GM12878 (cell line): ENCODE results near the gene BDH1. TPM values are rescaled to one million over a fixed set of nuclear protein-coding genes. Genes with fewer than 3 reads are reported as not detected.

ENCODE experiments used
- ATAC-seq: fragments of 200-7000 bp; cut with Tn5 transposase; 3 replicates; pipeline ENCODE4 v1.9.1; 2020; ENCODE audit warnings: mild to moderate bottlenecking, moderate library complexity
- BruUV-seq: library from RNA; stranded (reverse); fragments of 400-500 nt; replicated peaks from 2 replicates; lab custom pipeline; 2021; lab: Mats Ljungman, UMichigan
- CTCF ChIA-PET: fragments of 300-600 bp; sonication (Branson Sonifier 250); formaldehyde crosslinking; extraction: SDS; loops from one replicate; lab custom pipeline; 2021; ENCODE audit warnings: inconsistent platforms; lab: Yijun Ruan, JAX
- POLR2A ChIA-PET: fragments of 350-600 bp; formaldehyde crosslinking; extraction: SDS; loops from one replicate; lab custom pipeline; 2021; ENCODE audit warnings: inconsistent platforms; lab: Charles Lee
- RAD21 ChIA-PET: fragments of 300-600 bp; sonication (Branson Sonifier 250); formaldehyde crosslinking; loops from one replicate; lab custom pipeline; 2023; ENCODE audit warnings: antibody characterized with exemption; ENCODE audit not compliant: unreplicated experiment; lab: Charles Lee
- SMC1A ChIA-PET: fragments of 300-600 bp; sonication (Branson Sonifier 250); formaldehyde crosslinking; loops from one replicate; lab custom pipeline; 2023; ENCODE audit not compliant: unreplicated experiment, uncharacterized antibody; lab: Charles Lee
- DNase-seq: peaks from one replicate; pipeline ENCODE4 v3.0.0-alpha.2; 2011; ENCODE audit warnings: low read depth, low spot score
- FAIRE-seq: peaks from 3 replicates; lab custom pipeline; 2011; peaks lifted over from hg19 to GRCh38; lab: Jason Lieb, UNC
- H2AFZ ChIP-seq: 2 replicates; pipeline ENCODE4 v1.6.0; 2011; ENCODE audit warnings: low read depth, low read length, control low read depth; ENCODE audit not compliant: control insufficient read depth
- H3K27ac ChIP-seq: 2 replicates; pipeline ENCODE4 v1.5.1; 2011; ENCODE audit warnings: control low read depth; ENCODE audit not compliant: control insufficient read depth, insufficient read depth
- H3K27me3 ChIP-seq, 2 experiments: replicated peaks in 1 of 2; 2 replicates each; pipeline versions ENCODE4 v1.6.0 to v1.6.1; 2011; ENCODE audit warnings: low read length in 1 of 2; ENCODE audit not compliant: control insufficient read depth in 2 of 2, insufficient read depth in 2 of 2
- H3K36me3 ChIP-seq, 2 experiments: 2 replicates each; pipeline ENCODE4 v1.5.1; 2011; ENCODE audit warnings: low read length in 1 of 2; ENCODE audit not compliant: control insufficient read depth in 2 of 2, insufficient read depth in 2 of 2
- H3K4me1 ChIP-seq: 2 replicates; pipeline ENCODE4 v1.6.1; 2011; ENCODE audit warnings: mild to moderate bottlenecking, low read length, moderate library complexity, mixed read lengths; ENCODE audit not compliant: control insufficient read depth, insufficient read depth
- H3K4me2 ChIP-seq: 2 replicates; pipeline ENCODE4 v1.6.0; 2011; ENCODE audit warnings: control low read depth; ENCODE audit not compliant: control insufficient read depth, insufficient read depth
- H3K4me3 ChIP-seq: fragments of 200-600 bp; sonication (generic); 2 replicates; pipeline ENCODE4 v1.5.1; 2016
- H3K79me2 ChIP-seq: 2 replicates; pipeline ENCODE4 v1.6.0; 2011; ENCODE audit warnings: low read length; ENCODE audit not compliant: control insufficient read depth, insufficient read depth
- H3K9ac ChIP-seq: 2 replicates; pipeline ENCODE4 v1.8.0; 2011; ENCODE audit warnings: low read length, control low read depth, mixed read lengths; ENCODE audit not compliant: control insufficient read depth, insufficient read depth
- H3K9me3 ChIP-seq: replicated peaks from 3 replicates; pipeline ENCODE4 v1.5.1; 2011; ENCODE audit warnings: mild to moderate bottlenecking, low read length; ENCODE audit not compliant: control insufficient read depth, insufficient read depth
- H4K20me1 ChIP-seq: 2 replicates; pipeline ENCODE4 v1.6.0; 2011; ENCODE audit not compliant: control insufficient read depth, insufficient read depth
- ATF7 ChIP-seq: fragments of 450-650 bp; IDR thresholded peaks from 2 replicates; pipeline ENCODE4 v1.6.1; 2016; ENCODE audit warnings: low read depth, mild to moderate bottlenecking
- BRCA1 ChIP-seq: IDR thresholded peaks from 2 replicates; pipeline ENCODE4 v1.6.1; 2011; ENCODE audit warnings: low read depth, low read length, improper control_type of control experiment
- CBX3 ChIP-seq: fragments of 200-600 bp; sonication (generic); IDR thresholded peaks from 2 replicates; pipeline ENCODE4 v1.6.1; 2016; ENCODE audit warnings: low read depth, borderline replicate concordance
- FOS ChIP-seq: IDR thresholded peaks from 3 replicates; pipeline ENCODE4 v1.6.1; 2011; ENCODE audit warnings: borderline replicate concordance; ENCODE audit not compliant: insufficient read length; ENCODE audit errors: extremely low read depth
- MYC ChIP-seq: IDR thresholded peaks from 2 replicates; pipeline ENCODE4 v1.6.1; 2011; ENCODE audit warnings: mild to moderate bottlenecking, low read length, moderate library complexity, inconsistent platforms; ENCODE audit not compliant: insufficient read depth, insufficient replicate concordance, insufficient read length, severe bottlenecking
- NBN ChIP-seq: fragments of 450-650 bp; IDR thresholded peaks from 2 replicates; pipeline ENCODE4 v1.6.1; 2016
- NFXL1 ChIP-seq: fragments of 450-650 bp; IDR thresholded peaks from 2 replicates; pipeline ENCODE4 v1.6.1; 2017; ENCODE audit warnings: antibody characterized with exemption, mild to moderate bottlenecking, borderline replicate concordance
- NFYB ChIP-seq: IDR thresholded peaks from 2 replicates; pipeline ENCODE4 v1.6.1; 2011; ENCODE audit warnings: low read depth, mild to moderate bottlenecking, low read length, improper control_type of control experiment, moderate library complexity; ENCODE audit not compliant: insufficient read depth
- NR2C2 ChIP-seq: IDR thresholded peaks from 2 replicates; pipeline ENCODE4 v1.6.1; 2011; ENCODE audit warnings: borderline replicate concordance, low read depth; ENCODE audit not compliant: control insufficient read depth, insufficient read length
- PAX5 ChIP-seq: IDR thresholded peaks from 2 replicates; pipeline ENCODE4 v1.6.1; 2011; ENCODE audit warnings: low read depth, low read length, borderline replicate concordance
- RUNX3 ChIP-seq: IDR thresholded peaks from 2 replicates; pipeline ENCODE4 v1.6.1; 2012; ENCODE audit warnings: low read length, inconsistent platforms
- SREBF1 ChIP-seq: IDR thresholded peaks from 2 replicates; pipeline ENCODE4 v1.6.1; 2012; ENCODE audit warnings: mild to moderate bottlenecking, low read length
- SRF ChIP-seq, 2 experiments: IDR thresholded peaks; 2 replicates each; pipeline ENCODE4 v1.6.1; 2011; ENCODE audit warnings: low read depth in 2 of 2, low read length in 2 of 2, mild to moderate bottlenecking in 1 of 2, moderate library complexity in 1 of 2
- TCF12 ChIP-seq: IDR thresholded peaks from 2 replicates; pipeline ENCODE4 v1.6.1; 2011; ENCODE audit warnings: low read depth, mild to moderate bottlenecking, low read length
- YY1 ChIP-seq: IDR thresholded peaks from 2 replicates; pipeline ENCODE4 v1.6.1; 2011; ENCODE audit warnings: low read depth, mild to moderate bottlenecking, low read length
- ZNF24 ChIP-seq: fragments of 450-650 bp; IDR thresholded peaks from 2 replicates; pipeline ENCODE4 v1.6.1; 2017; ENCODE audit warnings: antibody characterized with exemption, mild to moderate bottlenecking
- ZZZ3 ChIP-seq: IDR thresholded peaks from 2 replicates; pipeline ENCODE4 v1.6.1; 2011; ENCODE audit warnings: low read depth; ENCODE audit not compliant: control insufficient read depth, insufficient read length
- WGBS: methylation state at CpG from one replicate; pipeline ENCODE4 v1.1.6; 2016; ENCODE audit warnings: low lambda C conversion rate; ENCODE audit not compliant: insufficient replicate concordance, insufficient coverage; ENCODE audit errors: missing lambda C conversion rate; 5-methylcytosine and 5-hydroxymethylcytosine counted together
- in situ Hi-C: fragments of 300-500 bp; cut with MboI; formaldehyde crosslinking; loops from 9 replicates; pipeline ENCODE4 v1.14.3; 2018; ENCODE audit warnings: mixed read lengths
- intact Hi-C: fragments of 100-400 bp; cut with micrococcal nuclease; formaldehyde crosslinking; loops from one replicate; pipeline ENCODE4 v1.14.2; 2022; ENCODE audit not compliant: unreplicated experiment
- polyA plus RNA-seq, 11 experiments: library from polyadenylated mRNA; depleted of rRNA in 4 of 11; unstranded in 6 of 11; stranded (reverse) in 5 of 11; fragments of >200 nt; fragmentation: Nextera tagmentation in 4 of 11; fragmentation: Illumina TruSeq in 1 of 11; extraction: Ambion mirVana in 4 of 11; extraction: Trizol in 1 of 11; gene quantifications; 1 replicate in 1 of 11; 2 replicates in 10 of 11; pipeline versions ENCODE4 v1.2.1 to v1.2.3, GENCODE V29; 2011 to 2016; ENCODE audit warnings: inconsistent platforms in 2 of 11, missing spikeins in 2 of 11, low read depth in 1 of 11
- total RNA-seq, 4 experiments: library from RNA; depleted of rRNA in 3 of 4; stranded (reverse); fragments of >200 nt in 3 of 4; fragmentation: Illumina TruSeq in 1 of 4; extraction: Trizol in 1 of 4; gene quantifications; 2 replicates each; pipeline versions ENCODE4 v1.2.1 to v1.2.3, GENCODE V29; 2013 to 2021
- TF ChIP-seq, protein P1 (sequence below): IDR thresholded peaks from 2 replicates; pipeline ENCODE4 v1.6.1; 2011; ENCODE audit warnings: low read depth, low read length, improper control_type of control experiment, borderline replicate concordance
- TF ChIP-seq, protein P2 (sequence below): fragments of 450-650 bp; IDR thresholded peaks from 2 replicates; pipeline ENCODE4 v1.6.1; 2016; ENCODE audit warnings: mild to moderate bottlenecking, moderate library complexity, borderline replicate concordance
- TF ChIP-seq, protein P3 (sequence below): IDR thresholded peaks from 2 replicates; pipeline ENCODE4 v1.6.1; 2011; ENCODE audit warnings: mild to moderate bottlenecking, low read depth, low read length, moderate library complexity; ENCODE audit not compliant: insufficient replicate concordance

BDH1 gene
- total and polyA plus RNA-seq, 10 of the 15 experiments (the other 5 are each of a cell fraction or from before 2014, with no cell fraction given), result 11.3 to 84.5 (median 60.3) TPM

DNA sequence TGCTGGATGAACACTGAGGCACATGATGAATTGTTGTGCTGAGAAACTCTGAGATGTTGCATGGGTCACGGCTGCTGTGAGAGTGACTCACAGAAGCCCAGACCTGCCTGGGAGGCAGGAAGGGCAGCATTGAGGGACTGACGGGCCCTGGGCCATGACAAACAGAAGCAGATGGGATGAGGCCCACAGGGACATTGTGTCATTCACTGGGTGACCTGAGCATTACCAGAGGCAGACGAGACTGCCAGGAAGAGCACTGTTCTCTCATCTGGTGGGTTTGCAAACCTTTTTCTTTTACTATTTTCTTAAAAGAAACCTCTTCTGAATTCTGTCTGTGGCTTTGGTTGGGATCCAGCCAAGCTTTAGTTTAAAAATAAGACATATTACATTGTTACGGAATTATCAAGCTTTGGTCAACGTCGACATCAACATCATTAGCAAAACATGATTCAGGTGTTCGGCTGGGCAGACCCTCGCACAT is 67.8 kb downstream of the BDH1 start:
- CTCF ChIA-PET, result interaction anchor here (0.9 kb wide), 1 partner anchor 263 kb away, joined by 3 read pairs; no protein-coding TSS in a partner anchor
- intact Hi-C loops, result no loop called here
- no peaks in the 10 kb centered on the region for H4K20me1 ChIP-seq
- ATAC-seq, result no peak
- in situ Hi-C loops, result no loop called here
- H3K9ac ChIP-seq, result no peak overlapping the region
- no peak for DNase-seq
- H3K4me3 ChIP-seq, result no peak overlapping the region
- H3K9me3 ChIP-seq, result no peaks in the 10 kb centered on the region
- H3K4me2 ChIP-seq, result no peak overlapping the region
- BruUV-seq, result no TSS peak
- RAD21 ChIA-PET, result interaction anchor here (1.1 kb wide), 1 partner anchor 144 kb away, joined by 3 read pairs; no protein-coding TSS in a partner anchor
- TF ChIP-seq BRCA1, result no peak
- TF ChIP-seq NBN, result no peak
- no peak for TF ChIP-seq ZZZ3
- TF ChIP-seq NFYB, result no peak
- no peak for TF ChIP-seq ATF7
- TF ChIP-seq SRF (IDR thresholded peaks at IDR 0.05; ENCODE audit: low read depth in 2 of 2, low read length in 2 of 2), result no peak
- no peak for TF ChIP-seq SREBF1
- TF ChIP-seq NR2C2, result no peak
- TF ChIP-seq YY1, result no peak
- TF ChIP-seq CBX3, result no peak
- TF ChIP-seq, protein P1, sequence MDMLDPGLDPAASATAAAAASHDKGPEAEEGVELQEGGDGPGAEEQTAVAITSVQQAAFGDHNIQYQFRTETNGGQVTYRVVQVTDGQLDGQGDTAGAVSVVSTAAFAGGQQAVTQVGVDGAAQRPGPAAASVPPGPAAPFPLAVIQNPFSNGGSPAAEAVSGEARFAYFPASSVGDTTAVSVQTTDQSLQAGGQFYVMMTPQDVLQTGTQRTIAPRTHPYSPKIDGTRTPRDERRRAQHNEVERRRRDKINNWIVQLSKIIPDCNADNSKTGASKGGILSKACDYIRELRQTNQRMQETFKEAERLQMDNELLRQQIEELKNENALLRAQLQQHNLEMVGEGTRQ, result no peak
- TF ChIP-seq NFXL1, result no peak
- TF ChIP-seq, protein P2, sequence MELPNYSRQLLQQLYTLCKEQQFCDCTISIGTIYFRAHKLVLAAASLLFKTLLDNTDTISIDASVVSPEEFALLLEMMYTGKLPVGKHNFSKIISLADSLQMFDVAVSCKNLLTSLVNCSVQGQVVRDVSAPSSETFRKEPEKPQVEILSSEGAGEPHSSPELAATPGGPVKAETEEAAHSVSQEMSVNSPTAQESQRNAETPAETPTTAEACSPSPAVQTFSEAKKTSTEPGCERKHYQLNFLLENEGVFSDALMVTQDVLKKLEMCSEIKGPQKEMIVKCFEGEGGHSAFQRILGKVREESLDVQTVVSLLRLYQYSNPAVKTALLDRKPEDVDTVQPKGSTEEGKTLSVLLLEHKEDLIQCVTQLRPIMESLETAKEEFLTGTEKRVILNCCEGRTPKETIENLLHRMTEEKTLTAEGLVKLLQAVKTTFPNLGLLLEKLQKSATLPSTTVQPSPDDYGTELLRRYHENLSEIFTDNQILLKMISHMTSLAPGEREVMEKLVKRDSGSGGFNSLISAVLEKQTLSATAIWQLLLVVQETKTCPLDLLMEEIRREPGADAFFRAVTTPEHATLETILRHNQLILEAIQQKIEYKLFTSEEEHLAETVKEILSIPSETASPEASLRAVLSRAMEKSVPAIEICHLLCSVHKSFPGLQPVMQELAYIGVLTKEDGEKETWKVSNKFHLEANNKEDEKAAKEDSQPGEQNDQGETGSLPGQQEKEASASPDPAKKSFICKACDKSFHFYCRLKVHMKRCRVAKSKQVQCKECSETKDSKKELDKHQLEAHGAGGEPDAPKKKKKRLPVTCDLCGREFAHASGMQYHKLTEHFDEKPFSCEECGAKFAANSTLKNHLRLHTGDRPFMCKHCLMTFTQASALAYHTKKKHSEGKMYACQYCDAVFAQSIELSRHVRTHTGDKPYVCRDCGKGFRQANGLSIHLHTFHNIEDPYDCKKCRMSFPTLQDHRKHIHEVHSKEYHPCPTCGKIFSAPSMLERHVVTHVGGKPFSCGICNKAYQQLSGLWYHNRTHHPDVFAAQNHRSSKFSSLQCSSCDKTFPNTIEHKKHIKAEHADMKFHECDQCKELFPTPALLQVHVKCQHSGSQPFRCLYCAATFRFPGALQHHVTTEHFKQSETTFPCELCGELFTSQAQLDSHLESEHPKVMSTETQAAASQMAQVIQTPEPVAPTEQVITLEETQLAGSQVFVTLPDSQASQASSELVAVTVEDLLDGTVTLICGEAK, result no peak
- TF ChIP-seq MYC, result no peak
- no peak for TF ChIP-seq RUNX3
- no peak for TF ChIP-seq PAX5
- no peak for TF ChIP-seq TCF12
- TF ChIP-seq, protein P3, sequence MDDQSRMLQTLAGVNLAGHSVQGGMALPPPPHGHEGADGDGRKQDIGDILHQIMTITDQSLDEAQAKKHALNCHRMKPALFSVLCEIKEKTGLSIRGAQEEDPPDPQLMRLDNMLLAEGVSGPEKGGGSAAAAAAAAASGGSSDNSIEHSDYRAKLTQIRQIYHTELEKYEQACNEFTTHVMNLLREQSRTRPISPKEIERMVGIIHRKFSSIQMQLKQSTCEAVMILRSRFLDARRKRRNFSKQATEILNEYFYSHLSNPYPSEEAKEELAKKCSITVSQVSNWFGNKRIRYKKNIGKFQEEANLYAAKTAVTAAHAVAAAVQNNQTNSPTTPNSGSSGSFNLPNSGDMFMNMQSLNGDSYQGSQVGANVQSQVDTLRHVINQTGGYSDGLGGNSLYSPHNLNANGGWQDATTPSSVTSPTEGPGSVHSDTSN, result no peak
- no peak for TF ChIP-seq ZNF24
- TF ChIP-seq FOS, result no peak
- no peaks in the 10 kb centered on the region; a peak in 1 of 4 replicates for H3K27me3 ChIP-seq
- no peak for FAIRE-seq
- POLR2A ChIA-PET, result no interaction called here
- SMC1A ChIA-PET, result interaction anchor here (0.6 to 2.1 kb wide), 5 partner anchors 9 to 231 kb away, joined by 3 to 4 read pairs (median 3); no protein-coding TSS in a partner anchor
- no peaks in the 10 kb centered on the region for H3K4me1 ChIP-seq
- WGBS, result 30% methylated on average over 8 of the region's 8 CpGs
- H3K27ac ChIP-seq, result no peak overlapping the region
- no peak overlapping the region for H2AFZ ChIP-seq
- H3K36me3 ChIP-seq, result no peaks in the 10 kb centered on the region
- no peaks in the 10 kb centered on the region for H3K79me2 ChIP-seq
